ENCODE measurements around the gene FGD4. TPM values are rescaled to one million over a fixed set of nuclear protein-coding genes. Genes with fewer than 3 reads are reported as not detected.

Gene FGD4
- total RNA-seq, 2 donors from 2014 or later: 24.3 to 49.3 TPM

GRCh38 chr12:32603071-32603470, 203.7 kb downstream of the FGD4 start:
- Histone ChIP-seq H3K36me3 (no peaks in the 10 kb centered on the region), H3K4me1 (replicated peaks) (no peaks in the 10 kb centered on the region), H3K4me3 (no peak overlapping the region), H3K27ac (no peak overlapping the region), H3K9me3 (no peaks in the 10 kb centered on the region), H3K27me3 (replicated peaks; ENCODE audit: insufficient read depth) (no peaks in the 10 kb centered on the region)
- WGBS: 94% methylated on average over 3 of the region's 3 CpGs
- intact Hi-C loops (cut with DNase I): no loop called here
- DNase-seq (ENCODE audit: low spot score): no peak
- no peak for TF ChIP-seq CTCF (IDR thresholded peaks at IDR 0.05)
- no peak for TF ChIP-seq POLR2AphosphoS5 (IDR thresholded peaks at IDR 0.05)
- TF ChIP-seq POLR2A (IDR thresholded peaks at IDR 0.05): no peak

GRCh38 chr12:32603858-32604257, 204.5 kb downstream of the FGD4 start:
- TF ChIP-seq POLR2A (IDR thresholded peaks at IDR 0.05) (no peak), CTCF (IDR thresholded peaks at IDR 0.05) (no peak)
- DNase-seq (ENCODE audit: low spot score): no peak
- Histone ChIP-seq H3K27ac (peak overlapping the region in 1 of 2 donors; percentile 62), H3K4me3 (no peak overlapping the region), H3K4me1 (replicated peaks) (no peaks in the 10 kb centered on the region), H3K9me3 (no peaks in the 10 kb centered on the region), H3K27me3 (replicated peaks; ENCODE audit: insufficient read depth) (no peaks in the 10 kb centered on the region), H3K36me3 (no peaks in the 10 kb centered on the region)
- intact Hi-C loops (cut with DNase I): no loop called here
- WGBS: 86% methylated on average over 2 of the region's 2 CpGs

- H3K4me1 ChIP-seq (replicated peaks): no peaks in the 10 kb centered on the region
- WGBS: 40% methylated on average over 2 of the region's 2 CpGs
- no peaks in the 10 kb centered on the region for H3K9me3 ChIP-seq
- H3K36me3 ChIP-seq: no peaks in the 10 kb centered on the region
- DNase-seq (ENCODE audit: low spot score): no peak
- H3K27ac ChIP-seq: peak overlapping the region; percentile 40 to 62
- intact Hi-C loops (cut with DNase I): no loop called here
- H3K4me3 ChIP-seq: no peak overlapping the region
- no peaks in the 10 kb centered on the region for H3K27me3 ChIP-seq (replicated peaks; ENCODE audit: insufficient read depth)
- no peak for TF ChIP-seq POLR2AphosphoS5 (IDR thresholded peaks at IDR 0.05)
- TF ChIP-seq POLR2A (IDR thresholded peaks at IDR 0.05): no peak
- no peak for TF ChIP-seq CTCF (IDR thresholded peaks at IDR 0.05)
Measured at GRCh38 chr12:32604565-32604964, 205.2 kb downstream of the FGD4 start.

GRCh38 chr12:32605326-32606095, 206.2 kb downstream of the FGD4 start:
- TF ChIP-seq CTCF (IDR thresholded peaks at IDR 0.05): no peak
- TF ChIP-seq POLR2AphosphoS5 (IDR thresholded peaks at IDR 0.05): peak; percentile 72
- no peak for TF ChIP-seq POLR2A (IDR thresholded peaks at IDR 0.05)
- Histone ChIP-seq H3K4me3 (no peak overlapping the region), H3K4me1 (replicated peaks) (no peaks in the 10 kb centered on the region), H3K27ac (peak overlapping the region; percentile 62), H3K27me3 (replicated peaks; ENCODE audit: insufficient read depth) (no peaks in the 10 kb centered on the region), H3K9me3 (no peaks in the 10 kb centered on the region), H3K36me3 (no peaks in the 10 kb centered on the region)
- WGBS: 84% methylated on average over 3 of the region's 3 CpGs
- DNase-seq (ENCODE audit: low spot score): peak; percentile 55
- intact Hi-C loops (cut with DNase I): no loop called here

- Histone ChIP-seq H3K27me3 (replicated peaks; ENCODE audit: insufficient read depth) (no peaks in the 10 kb centered on the region), H3K36me3 (no peaks in the 10 kb centered on the region), H3K4me1 (replicated peaks) (no peaks in the 10 kb centered on the region), H3K4me3 (no peak overlapping the region), H3K27ac (no peak overlapping the region), H3K9me3 (no peaks in the 10 kb centered on the region)
- WGBS: 67% methylated on average over 2 of the region's 2 CpGs
- intact Hi-C loops (cut with DNase I): no loop called here
- no peak for TF ChIP-seq CTCF (IDR thresholded peaks at IDR 0.05)
- no peak for TF ChIP-seq POLR2AphosphoS5 (IDR thresholded peaks at IDR 0.05)
- TF ChIP-seq POLR2A (IDR thresholded peaks at IDR 0.05): no peak
- DNase-seq (ENCODE audit: low spot score): no peak
Measured at GRCh38 chr12:32606443-32606842, 207.1 kb downstream of the FGD4 start.

All from prostate gland (tissue), 2 donors.